HCT116 (cell line): Measurements from ENCODE around the gene OCA2. TPM values are rescaled to one million over a fixed set of nuclear protein-coding genes. Genes with fewer than 3 reads are reported as not detected.

Experiments
- ATAC-seq: fragments of 200-7000 bp; cut with Tn5 transposase; 2 replicates; pipeline ENCODE4 v1.9.1; 2020; ENCODE audit warnings: mild to moderate bottlenecking, moderate library complexity
- BruUV-seq: library from RNA; stranded (reverse); fragments of 400-500 nt; replicated peaks from 2 replicates; lab custom pipeline; 2021; lab: Mats Ljungman, UMichigan
- CTCF ChIA-PET: fragments of 300-600 bp; sonication (Branson Sonifier 250); formaldehyde crosslinking; loops from one replicate; lab custom pipeline; 2021; ENCODE audit warnings: antibody characterized with exemption; lab: Charles Lee
- POLR2A ChIA-PET: fragments of 300-600, 350-600 bp; sonication (Branson Sonifier 250); formaldehyde crosslinking; loops from one replicate; lab custom pipeline; 2021; ENCODE audit warnings: antibody characterized with exemption; lab: Charles Lee
- RAD21 ChIA-PET, 2 experiments: fragments of 300-600 bp; sonication (Branson Sonifier 250); formaldehyde crosslinking; loops; one replicate each; lab custom pipeline; 2023; ENCODE audit warnings: low total read pairs in 2 of 2; ENCODE audit not compliant: uncharacterized antibody in 2 of 2, unreplicated experiment in 2 of 2, low non-redundant PET in 1 of 2; lab: Charles Lee
- DNase-seq: peaks from one replicate; pipeline ENCODE4 v3.0.0-alpha.2; 2010; ENCODE audit warnings: low read depth, low spot score
- H2AFZ ChIP-seq: fragments of 200-600 bp; shearing (Covaris generic), sonication (generic); 2 replicates; pipeline ENCODE4 v1.6.1; 2017; ENCODE audit warnings: low read depth, mixed run types, mixed read lengths, antibody characterized with exemption, low read length; ENCODE audit not compliant: poor library complexity, severe bottlenecking
- H3K27ac ChIP-seq: 2 replicates; pipeline ENCODE4 v1.5.1; 2012; ENCODE audit warnings: low read depth, low read length
- H3K27me3 ChIP-seq: fragments of 200-600 bp; sonication (generic); 2 replicates; pipeline ENCODE4 v1.6.1; 2016; ENCODE audit warnings: mixed run types, low read length, mixed read lengths; ENCODE audit not compliant: insufficient read depth
- H3K36me3 ChIP-seq, 2 experiments: fragments of 200-500 bp in 1 of 2; fragments of 200-600 bp in 1 of 2; sonication (Bioruptor generic) in 1 of 2; sonication (generic) in 1 of 2; 2 replicates each; pipeline versions ENCODE4 v1.5.1 to v1.6.1; 2014 to 2016; ENCODE audit warnings: low read length in 2 of 2, inconsistent platforms in 1 of 2, mixed read lengths in 1 of 2, mixed run types in 1 of 2; ENCODE audit not compliant: insufficient read depth in 2 of 2, control insufficient read depth in 1 of 2
- H3K4me1 ChIP-seq, 2 experiments: fragments of 200-600 bp in 1 of 2; sonication (generic) in 1 of 2; 2 replicates each; pipeline versions ENCODE4 v1.5.1 to v1.6.1; 2012 to 2017; ENCODE audit warnings: low read length in 2 of 2, inconsistent platforms in 1 of 2, mild to moderate bottlenecking in 1 of 2, mixed read lengths in 1 of 2, mixed run types in 1 of 2, moderate library complexity in 1 of 2; ENCODE audit not compliant: insufficient read depth in 2 of 2, control insufficient read depth in 1 of 2
- H3K4me2 ChIP-seq: fragments of 200-600 bp; sonication (generic); 2 replicates; pipeline ENCODE4 v1.6.1; 2017; ENCODE audit warnings: mixed run types, low read length, mixed read lengths
- H3K4me3 ChIP-seq, 2 experiments: fragments of 200-600 bp in 1 of 2; sonication (generic) in 1 of 2; replicated peaks in 1 of 2; 2 replicates each; pipeline ENCODE4 v1.5.1; 2011 to 2016; ENCODE audit warnings: low read length in 2 of 2, control low read depth in 1 of 2, low read depth in 1 of 2, mild to moderate bottlenecking in 1 of 2, mixed read lengths in 1 of 2, mixed run types in 1 of 2
- H3K79me2 ChIP-seq: fragments of 200-600 bp; sonication (generic); 2 replicates; pipeline ENCODE4 v1.6.1; 2017; ENCODE audit warnings: mild to moderate bottlenecking, mixed run types, low read length, moderate library complexity, mixed read lengths; ENCODE audit not compliant: insufficient read depth
- H3K9ac ChIP-seq: fragments of 200-600 bp; sonication (generic); 2 replicates; pipeline ENCODE4 v1.6.1; 2016; ENCODE audit warnings: low read length, mixed read lengths
- H3K9me2 ChIP-seq: fragments of 200-600 bp; sonication (generic), shearing (Covaris generic); 2 replicates; pipeline ENCODE4 v1.6.1; 2017; ENCODE audit warnings: mixed run types, mild to moderate bottlenecking, moderate library complexity; ENCODE audit not compliant: insufficient read depth
- H3K9me3 ChIP-seq, 2 experiments: fragments of 200-500 bp in 1 of 2; fragments of 200-600 bp in 1 of 2; sonication (Bioruptor generic) in 1 of 2; sonication (generic) in 1 of 2; 2 replicates each; pipeline ENCODE4 v1.6.1; 2014 to 2017; ENCODE audit warnings: low read length in 2 of 2, mixed read lengths in 2 of 2, inconsistent platforms in 1 of 2, low read depth in 1 of 2, mild to moderate bottlenecking in 1 of 2, mixed run types in 1 of 2, moderate library complexity in 1 of 2; ENCODE audit not compliant: control insufficient read depth in 1 of 2, insufficient read depth in 1 of 2
- H4K20me1 ChIP-seq: fragments of 200-600 bp; sonication (generic), shearing (Covaris generic); 2 replicates; pipeline ENCODE4 v1.6.1; 2017; ENCODE audit warnings: mixed run types, mild to moderate bottlenecking, moderate library complexity; ENCODE audit not compliant: insufficient read depth
- ELF1 ChIP-seq: IDR thresholded peaks from 2 replicates; pipeline ENCODE4 v1.6.1; 2012; ENCODE audit warnings: low read depth, borderline replicate concordance
- EZH2 ChIP-seq: fragments of 200-600 bp; sonication (generic); IDR thresholded peaks from 2 replicates; pipeline ENCODE4 v1.6.1; 2017; ENCODE audit warnings: antibody characterized with exemption, mixed run types
- FOSL1 ChIP-seq: IDR thresholded peaks from 2 replicates; pipeline ENCODE4 v1.6.1; 2012; ENCODE audit warnings: low read depth
- JUND ChIP-seq: IDR thresholded peaks from 2 replicates; pipeline ENCODE4 v1.6.1; 2012
- POLR2A ChIP-seq: IDR thresholded peaks from 2 replicates; pipeline ENCODE4 v1.7.0; 2011; ENCODE audit warnings: borderline replicate concordance; ENCODE audit not compliant: insufficient read depth, insufficient read length; ENCODE audit errors: extremely low read depth
- SIN3A ChIP-seq: IDR thresholded peaks from 2 replicates; pipeline ENCODE4 v1.6.1; 2012; ENCODE audit warnings: low read depth
- SP1 ChIP-seq: IDR thresholded peaks from 2 replicates; pipeline ENCODE4 v1.6.1; 2012; ENCODE audit warnings: low read depth
- TCF7L2 ChIP-seq: IDR thresholded peaks from 2 replicates; pipeline ENCODE4 v1.7.0; 2011; ENCODE audit warnings: borderline replicate concordance, inconsistent platforms; ENCODE audit not compliant: insufficient read depth, insufficient read length; ENCODE audit errors: extremely low read depth
- YY1 ChIP-seq: IDR thresholded peaks from 2 replicates; pipeline ENCODE4 v1.6.1; 2011; ENCODE audit warnings: low read length, low read depth, moderate library complexity, mild to moderate bottlenecking; ENCODE audit not compliant: insufficient replicate concordance; ENCODE audit errors: extremely low read depth
- ZFX ChIP-seq: fragments of 450-650 bp; IDR thresholded peaks from 2 replicates; pipeline ENCODE4 v1.6.1; 2017
- ZNF274 ChIP-seq: fragments of 200-500 bp; sonication (Bioruptor generic); IDR thresholded peaks from 2 replicates; pipeline ENCODE4 v1.6.1; 2014; ENCODE audit warnings: mild to moderate bottlenecking, low read depth, low read length, inconsistent platforms
- intact Hi-C: fragments of 100-400 bp; cut with micrococcal nuclease; formaldehyde crosslinking; loops from 2 replicates; pipeline ENCODE4 v1.10.0; 2022
- total RNA-seq: library from RNA; stranded (reverse); gene quantifications from one replicate; pipeline ENCODE4 v1.2.1, GENCODE V29; 2021; ENCODE audit not compliant: unreplicated experiment
- TF ChIP-seq, protein P1 (sequence below): IDR thresholded peaks from 2 replicates; pipeline ENCODE4 v1.6.1; 2011; ENCODE audit warnings: mild to moderate bottlenecking, low read length, moderate library complexity; ENCODE audit not compliant: insufficient replicate concordance; ENCODE audit errors: extremely low read depth
- TF ChIP-seq, protein P2 (sequence below): IDR thresholded peaks from 2 replicates; pipeline ENCODE4 v1.6.1; 2012; ENCODE audit warnings: low read depth

The OCA2 gene
- total RNA-seq, 1 experiment from 2014 or later = not detected

DNA sequence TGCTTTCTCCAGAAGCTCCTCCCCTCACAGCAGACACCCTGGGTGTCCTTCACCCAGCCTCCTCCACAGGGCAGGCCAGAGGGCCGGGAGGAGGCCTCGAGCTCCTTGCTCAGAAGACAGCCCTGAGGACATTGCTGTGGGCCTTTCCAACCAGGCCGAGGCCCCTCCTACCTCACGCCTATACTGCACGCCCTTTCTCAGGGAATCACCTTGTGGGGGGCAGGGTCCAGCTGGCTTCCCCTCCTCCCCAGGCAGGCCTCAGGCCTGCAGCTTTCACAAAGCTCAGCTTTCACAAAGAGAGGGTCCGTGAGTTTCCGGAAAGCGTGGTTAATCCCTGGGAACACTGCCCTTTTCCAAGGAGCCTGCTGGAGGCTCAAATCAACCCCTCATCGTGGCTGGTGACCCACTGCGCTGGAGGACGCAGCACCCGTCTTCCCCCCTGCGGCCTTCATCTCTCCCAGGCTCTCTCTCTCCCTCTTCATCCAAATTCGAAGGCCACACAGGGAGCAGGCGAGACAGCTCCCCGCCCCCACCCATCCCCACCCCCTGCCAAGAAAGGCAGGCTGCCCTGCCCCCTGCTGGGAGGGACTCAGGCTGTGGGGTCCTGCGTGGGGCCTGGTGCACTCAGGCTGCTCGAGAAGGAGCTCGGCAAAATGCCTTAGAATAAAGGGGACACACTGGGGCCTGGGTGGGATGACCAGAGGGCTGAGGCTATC is 79.4 kb downstream of the OCA2 start:
- H3K4me3 ChIP-seq = no peak overlapping the region
- intact Hi-C loops = no loop called here
- RAD21 ChIA-PET = no interaction called here
- CTCF ChIA-PET = no interaction called here
- no peaks in the 10 kb centered on the region for H3K36me3 ChIP-seq
- no peak overlapping the region for H2AFZ ChIP-seq
- H3K9me3 ChIP-seq = no peaks in the 10 kb centered on the region
- H3K9me2 ChIP-seq = no peaks in the 10 kb centered on the region
- POLR2A ChIA-PET = no interaction called here
- H3K79me2 ChIP-seq = no peaks in the 10 kb centered on the region
- no peak overlapping the region for H3K4me2 ChIP-seq
- H4K20me1 ChIP-seq = no peaks in the 10 kb centered on the region
- H3K27ac ChIP-seq = no peak overlapping the region
- ATAC-seq (no peak), DNase-seq (no peak)
- H3K4me1 ChIP-seq = no peaks in the 10 kb centered on the region
- BruUV-seq = no TSS peak
- H3K27me3 ChIP-seq = no peaks in the 10 kb centered on the region
- TF ChIP-seq YY1 (no peak), POLR2A (no peak), EZH2 (no peak), ZFX (no peak), ZNF274 (no peak), SIN3A (no peak), SP1 (no peak), FOSL1 (no peak), ELF1 (no peak), TCF7L2 (no peak), JUND (no peak)
- TF ChIP-seq, protein P1, sequence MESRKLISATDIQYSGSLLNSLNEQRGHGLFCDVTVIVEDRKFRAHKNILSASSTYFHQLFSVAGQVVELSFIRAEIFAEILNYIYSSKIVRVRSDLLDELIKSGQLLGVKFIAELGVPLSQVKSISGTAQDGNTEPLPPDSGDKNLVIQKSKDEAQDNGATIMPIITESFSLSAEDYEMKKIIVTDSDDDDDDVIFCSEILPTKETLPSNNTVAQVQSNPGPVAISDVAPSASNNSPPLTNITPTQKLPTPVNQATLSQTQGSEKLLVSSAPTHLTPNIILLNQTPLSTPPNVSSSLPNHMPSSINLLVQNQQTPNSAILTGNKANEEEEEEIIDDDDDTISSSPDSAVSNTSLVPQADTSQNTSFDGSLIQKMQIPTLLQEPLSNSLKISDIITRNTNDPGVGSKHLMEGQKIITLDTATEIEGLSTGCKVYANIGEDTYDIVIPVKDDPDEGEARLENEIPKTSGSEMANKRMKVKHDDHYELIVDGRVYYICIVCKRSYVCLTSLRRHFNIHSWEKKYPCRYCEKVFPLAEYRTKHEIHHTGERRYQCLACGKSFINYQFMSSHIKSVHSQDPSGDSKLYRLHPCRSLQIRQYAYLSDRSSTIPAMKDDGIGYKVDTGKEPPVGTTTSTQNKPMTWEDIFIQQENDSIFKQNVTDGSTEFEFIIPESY = no peak
- TF ChIP-seq, protein P2, sequence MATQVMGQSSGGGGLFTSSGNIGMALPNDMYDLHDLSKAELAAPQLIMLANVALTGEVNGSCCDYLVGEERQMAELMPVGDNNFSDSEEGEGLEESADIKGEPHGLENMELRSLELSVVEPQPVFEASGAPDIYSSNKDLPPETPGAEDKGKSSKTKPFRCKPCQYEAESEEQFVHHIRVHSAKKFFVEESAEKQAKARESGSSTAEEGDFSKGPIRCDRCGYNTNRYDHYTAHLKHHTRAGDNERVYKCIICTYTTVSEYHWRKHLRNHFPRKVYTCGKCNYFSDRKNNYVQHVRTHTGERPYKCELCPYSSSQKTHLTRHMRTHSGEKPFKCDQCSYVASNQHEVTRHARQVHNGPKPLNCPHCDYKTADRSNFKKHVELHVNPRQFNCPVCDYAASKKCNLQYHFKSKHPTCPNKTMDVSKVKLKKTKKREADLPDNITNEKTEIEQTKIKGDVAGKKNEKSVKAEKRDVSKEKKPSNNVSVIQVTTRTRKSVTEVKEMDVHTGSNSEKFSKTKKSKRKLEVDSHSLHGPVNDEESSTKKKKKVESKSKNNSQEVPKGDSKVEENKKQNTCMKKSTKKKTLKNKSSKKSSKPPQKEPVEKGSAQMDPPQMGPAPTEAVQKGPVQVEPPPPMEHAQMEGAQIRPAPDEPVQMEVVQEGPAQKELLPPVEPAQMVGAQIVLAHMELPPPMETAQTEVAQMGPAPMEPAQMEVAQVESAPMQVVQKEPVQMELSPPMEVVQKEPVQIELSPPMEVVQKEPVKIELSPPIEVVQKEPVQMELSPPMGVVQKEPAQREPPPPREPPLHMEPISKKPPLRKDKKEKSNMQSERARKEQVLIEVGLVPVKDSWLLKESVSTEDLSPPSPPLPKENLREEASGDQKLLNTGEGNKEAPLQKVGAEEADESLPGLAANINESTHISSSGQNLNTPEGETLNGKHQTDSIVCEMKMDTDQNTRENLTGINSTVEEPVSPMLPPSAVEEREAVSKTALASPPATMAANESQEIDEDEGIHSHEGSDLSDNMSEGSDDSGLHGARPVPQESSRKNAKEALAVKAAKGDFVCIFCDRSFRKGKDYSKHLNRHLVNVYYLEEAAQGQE = no peak
- no peak overlapping the region for H3K9ac ChIP-seq
